Glomerular visceral epithelial cell (primary cell): ENCODE data around the gene PSD4.
"Not testable (repeated sequence)": the region's sequence is repeated elsewhere in the genome, so short reads cannot be mapped to it uniquely, and the experiment has no call there.

ENCODE experiments used
- DNase-seq: peaks from one replicate; pipeline ENCODE4 v3.0.0-alpha.2; 2016; ENCODE audit errors: extremely low spot score

The PSD4 gene

DNA sequence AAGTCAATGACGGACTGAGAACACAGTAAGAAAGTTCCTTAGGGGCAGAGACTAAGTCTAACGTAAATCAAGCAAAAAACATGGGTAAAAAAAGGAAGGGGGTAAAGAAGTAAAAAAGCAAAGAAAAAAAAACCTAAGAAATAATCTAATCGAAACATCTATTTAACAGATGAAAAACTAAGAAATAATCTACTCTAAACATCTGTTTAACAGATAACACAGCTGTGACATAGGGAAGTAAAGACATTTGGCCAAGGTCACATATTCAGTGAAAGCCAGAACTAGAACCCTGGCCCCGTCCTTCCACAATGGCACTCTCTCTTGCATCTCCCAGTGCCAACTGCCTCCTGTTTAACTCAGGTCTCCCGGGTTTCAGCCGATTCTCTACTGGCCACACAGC, 48.1 kb downstream of the PSD4 start:
- DNase-seq: no peak

DNA sequence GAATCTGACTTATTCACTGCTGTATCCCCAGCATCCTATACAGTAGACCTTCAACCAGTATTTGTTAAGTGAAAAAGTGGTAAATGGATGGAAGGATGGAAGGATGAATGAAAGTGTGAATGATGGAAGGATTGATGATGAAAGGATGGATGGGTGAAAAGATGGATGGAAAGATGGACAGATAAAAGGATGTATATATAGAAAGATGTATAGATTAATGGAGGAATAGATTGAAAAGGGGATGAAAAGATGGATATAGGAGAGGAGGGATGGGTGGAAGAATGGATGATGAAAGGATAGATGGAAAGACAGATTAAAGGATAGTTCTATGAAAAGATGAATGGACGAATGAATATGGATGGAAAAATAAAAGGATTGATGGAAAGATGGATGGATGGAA, 50.0 kb downstream of the PSD4 start:
- no peak for DNase-seq

DNA sequence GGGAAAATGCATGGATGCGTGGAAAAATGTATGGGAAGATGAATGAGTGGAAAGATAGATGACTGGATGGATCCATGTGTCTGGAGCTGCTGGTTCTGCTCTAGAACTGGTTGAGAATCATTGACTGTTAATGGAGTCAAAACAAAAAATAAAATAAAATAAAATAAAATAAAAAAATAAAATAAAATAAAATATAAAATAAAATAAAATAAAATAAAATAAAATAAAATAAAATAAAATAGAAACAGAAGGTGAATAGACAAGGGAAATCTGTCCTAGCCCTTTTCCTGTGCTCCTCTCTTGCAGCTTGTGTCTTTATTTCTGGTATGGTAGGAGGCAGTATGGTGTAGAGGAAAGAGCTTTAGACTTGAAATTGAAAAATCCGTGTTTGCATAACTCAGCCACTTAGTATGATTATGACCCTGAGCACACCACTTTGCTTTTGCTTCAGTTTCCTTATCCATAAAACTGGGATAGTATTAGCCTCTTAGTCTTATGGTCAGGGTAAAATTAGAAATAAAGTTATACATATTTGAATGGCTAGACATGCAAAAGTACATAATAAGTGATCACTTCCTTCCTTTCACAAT, 51.0 kb downstream of the PSD4 start:
- no peak for DNase-seq

DNA sequence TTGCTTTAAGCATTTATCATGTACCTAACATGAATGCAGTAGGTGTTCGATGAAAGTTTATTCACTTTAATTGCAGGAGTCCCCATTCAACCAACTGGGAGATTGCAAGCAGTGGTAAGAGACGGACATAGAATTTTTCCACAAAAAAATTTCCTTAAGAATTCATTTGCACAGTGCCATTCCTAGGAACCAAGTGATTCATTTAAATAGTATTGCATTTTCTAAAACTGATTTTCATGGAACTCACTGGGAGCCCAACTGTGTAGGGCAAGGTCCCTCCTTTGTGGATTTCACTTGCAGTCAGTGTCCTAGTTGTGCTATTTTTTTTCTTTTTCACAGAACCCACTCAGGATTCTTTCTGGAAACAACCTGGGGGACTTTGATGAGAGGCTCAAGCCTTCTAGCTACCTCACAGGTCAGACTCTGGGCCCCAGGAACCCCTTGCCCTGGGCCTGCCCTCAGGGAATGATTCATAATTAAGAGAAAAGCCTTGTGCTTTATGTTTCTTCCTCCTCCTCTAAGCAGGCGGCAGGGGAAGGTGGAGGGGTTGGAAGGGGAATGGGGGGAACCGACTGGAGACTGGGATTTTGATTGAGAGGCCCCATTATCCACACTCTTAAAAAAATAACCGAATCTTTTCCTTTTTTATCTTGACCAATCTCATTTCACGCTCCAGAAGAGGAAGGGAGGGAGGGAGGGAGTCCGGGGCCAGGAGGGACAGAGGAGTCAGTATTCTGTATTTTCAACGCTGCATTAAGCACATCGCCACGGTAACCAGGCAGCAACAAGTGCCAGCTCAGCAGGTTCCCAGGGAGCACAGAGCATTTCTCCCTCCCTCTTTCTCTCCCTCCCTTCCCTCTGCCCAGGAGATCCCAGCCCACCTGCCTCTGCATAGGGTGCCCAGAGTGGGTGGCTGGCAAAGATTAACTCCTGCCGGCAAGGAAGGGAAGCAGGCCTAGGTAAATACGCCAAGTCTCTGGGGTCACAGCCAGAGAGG, 51.8 kb downstream of the PSD4 start:
- DNase-seq: peak; percentile 97

DNA sequence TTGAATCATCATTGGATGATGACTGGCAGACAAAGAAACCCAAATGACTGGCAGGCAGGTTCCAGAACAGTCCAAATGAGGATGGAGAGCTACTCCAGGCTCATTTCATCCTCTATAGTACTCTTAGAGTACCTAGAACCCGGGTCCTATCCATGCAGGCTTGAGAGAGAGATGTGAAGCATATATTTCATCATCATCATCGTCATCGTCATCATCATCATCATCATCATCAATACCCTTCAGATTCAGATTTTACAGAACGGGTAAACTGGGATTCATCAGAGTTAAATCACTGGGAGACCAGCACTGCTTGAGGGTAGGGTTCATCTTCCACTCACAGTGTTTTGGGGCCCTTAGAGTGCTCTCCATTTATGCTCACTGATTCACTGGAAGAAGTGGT, 52.7 kb downstream of the PSD4 start:
- DNase-seq: no peak

DNA sequence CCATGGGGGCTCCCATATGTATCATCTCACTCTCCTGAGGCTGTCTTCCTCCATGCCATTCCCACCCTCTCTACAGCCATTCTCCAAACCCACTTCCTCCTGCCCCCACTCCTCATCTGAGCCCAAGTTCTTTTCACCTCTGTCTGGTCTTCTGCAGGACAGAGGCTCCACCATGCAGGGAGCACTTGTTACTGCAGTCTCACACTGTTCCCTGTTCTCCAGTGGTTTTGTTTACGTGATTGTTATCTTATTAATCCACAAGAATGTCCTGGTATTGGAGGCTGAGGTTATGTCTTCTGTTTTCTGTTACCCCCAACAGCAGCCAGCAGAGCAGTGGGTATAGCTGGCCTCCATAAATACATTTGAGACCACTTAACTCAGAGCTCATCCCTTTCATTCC, 53.5 kb downstream of the PSD4 start:
- no peak for DNase-seq

DNA sequence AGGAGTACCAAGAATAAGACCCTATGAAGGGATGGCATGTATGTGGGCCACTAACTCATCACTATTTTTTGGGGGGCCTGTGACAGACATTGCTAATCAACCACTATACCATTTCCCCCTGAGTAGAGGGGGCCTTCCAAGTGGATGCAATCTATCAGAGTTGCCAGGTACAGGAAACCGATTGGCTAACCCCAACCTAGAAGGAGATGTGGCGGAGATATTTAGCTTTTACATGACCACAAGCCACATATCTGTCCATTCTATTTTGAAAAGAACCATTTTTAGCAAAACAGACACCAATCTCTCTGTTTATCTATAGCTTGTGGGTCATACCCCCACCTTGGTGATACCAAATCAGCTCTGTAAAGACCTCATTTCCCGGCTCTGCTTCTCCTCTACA, 53.9 kb downstream of the PSD4 start:
- DNase-seq: no peak

DNA sequence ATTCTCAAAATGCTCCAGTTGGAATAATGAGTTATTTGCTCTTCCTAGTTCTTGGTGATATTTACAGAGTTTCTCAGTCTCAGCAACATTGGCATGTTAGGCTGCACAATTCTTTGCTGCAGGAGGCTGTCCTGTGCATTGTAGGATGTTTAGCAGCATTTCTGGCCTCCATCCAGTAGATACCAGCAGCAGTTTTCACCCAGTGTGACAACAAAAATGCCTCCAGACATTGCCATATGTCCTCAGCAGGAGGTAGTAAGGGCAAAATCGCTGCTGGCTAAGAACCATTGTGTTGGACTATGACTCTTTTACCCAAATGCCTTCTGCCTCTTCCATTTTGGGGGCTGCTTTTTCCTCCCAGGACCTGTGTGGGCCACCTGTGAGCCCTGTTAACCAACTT, 54.6 kb downstream of the PSD4 start:
- no peak for DNase-seq

DNA sequence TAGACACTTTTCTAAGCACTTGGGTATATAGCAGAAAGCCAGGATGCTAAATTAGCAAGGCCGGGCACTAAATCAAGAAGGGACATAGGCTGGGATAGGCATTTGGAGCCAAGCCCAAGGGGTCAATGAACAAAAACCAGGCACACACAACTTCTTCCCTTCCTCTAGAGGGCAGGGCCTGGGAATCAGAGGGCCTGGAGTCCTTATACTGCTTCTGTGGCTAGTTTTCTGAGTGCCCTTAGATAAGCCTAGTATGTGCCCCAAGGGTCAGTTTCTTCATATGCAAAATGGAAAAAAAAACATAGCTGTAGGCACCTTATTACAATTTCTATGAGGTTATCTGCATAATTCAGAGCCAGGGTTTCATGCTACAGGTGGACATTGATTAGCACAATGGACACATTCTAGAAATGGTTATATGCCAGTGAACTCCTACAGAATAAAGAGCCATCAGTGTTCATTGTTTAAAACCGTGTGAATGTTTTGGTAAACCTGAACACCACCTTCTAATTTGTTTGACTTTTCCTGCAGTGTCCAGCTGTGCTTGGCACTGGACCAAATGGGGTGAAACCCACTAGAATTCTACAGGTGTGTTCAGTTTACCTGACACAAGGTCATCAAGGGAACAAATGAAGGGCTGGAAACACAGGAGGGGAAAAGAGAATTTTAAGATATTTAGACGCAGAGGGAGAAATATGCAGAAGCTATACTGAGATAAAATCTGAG, 55.4 kb downstream of the PSD4 start:
- DNase-seq: no peak

DNA sequence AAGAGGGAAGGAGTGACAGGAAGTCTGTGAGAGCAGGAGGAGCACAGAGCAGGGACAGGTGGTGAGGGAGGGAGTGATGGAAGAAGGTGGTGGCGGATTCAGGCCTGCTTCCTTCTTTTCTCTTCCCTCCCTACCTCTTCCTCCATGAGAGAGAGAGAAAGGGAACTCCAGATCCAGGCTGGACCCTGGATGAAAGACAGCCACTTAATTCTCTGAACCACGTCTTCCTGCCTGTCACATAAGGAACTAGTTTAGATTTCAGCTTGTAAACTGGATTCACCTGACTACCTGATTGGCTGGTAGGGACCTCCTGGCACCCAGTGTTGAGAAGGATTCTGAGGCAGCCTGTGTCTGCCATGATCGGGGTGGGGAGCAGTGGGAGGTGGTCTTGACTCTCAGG, 56.0 kb downstream of the PSD4 start:
- DNase-seq: no peak

DNA sequence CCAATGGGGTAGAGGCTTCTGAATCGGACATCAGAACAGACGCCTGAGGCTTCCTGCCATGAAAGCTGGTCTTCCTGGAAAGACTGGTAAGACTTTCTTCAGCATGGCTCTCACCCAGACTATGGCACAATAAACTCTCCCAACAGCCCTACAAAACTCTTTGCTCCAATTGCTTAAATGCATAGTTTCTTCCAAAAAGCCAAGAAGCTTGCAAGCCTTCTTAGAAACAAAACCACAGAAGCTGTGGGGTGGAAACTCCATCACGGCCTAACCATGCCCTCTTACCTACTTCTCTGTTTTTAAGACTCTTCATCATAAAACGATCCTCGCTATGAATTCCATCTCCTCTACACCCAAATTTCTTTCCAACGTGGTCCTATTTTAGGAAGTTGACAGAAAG, 56.8 kb downstream of the PSD4 start:
- no peak for DNase-seq

DNA sequence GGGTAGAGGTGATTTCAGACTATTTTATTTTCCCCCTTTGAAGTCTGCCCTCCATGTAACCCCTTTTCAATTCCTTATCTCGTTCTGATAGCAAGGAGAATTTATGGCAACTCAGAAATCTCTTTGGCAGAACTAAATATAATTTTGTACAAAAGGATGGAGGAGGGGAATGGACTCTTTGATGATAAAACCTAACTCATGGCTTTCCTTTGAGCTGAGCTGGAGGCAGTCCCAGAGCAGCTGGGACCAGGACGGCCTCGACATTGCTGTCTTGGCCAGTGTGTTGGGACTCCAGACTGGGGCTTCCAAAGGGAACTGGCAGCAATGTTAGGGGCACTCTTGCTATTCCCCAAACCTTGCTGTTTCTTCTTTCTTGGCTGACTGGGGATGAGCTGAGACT, 57.3 kb downstream of the PSD4 start:
- no peak for DNase-seq

DNA sequence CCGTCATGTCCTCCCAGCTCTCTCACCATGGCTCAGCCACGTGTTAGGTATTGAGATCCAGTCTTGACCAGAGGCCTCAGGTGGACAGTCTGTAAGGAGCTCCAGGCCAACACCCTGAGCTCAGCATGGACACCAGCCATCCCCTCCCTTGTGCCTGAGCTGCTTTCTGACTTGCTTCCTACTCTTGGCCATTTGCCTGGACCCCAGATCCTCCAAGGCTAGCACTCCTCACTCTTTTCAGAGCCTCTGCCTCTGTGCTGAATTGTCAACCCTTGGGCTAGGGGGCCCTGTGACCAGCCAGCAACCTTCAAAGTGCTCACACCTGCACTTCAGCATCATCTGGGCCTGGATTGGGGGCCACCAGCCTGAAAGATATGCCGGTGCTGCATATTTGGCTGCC, 58.4 kb downstream of the PSD4 start:
- DNase-seq: no peak

DNA sequence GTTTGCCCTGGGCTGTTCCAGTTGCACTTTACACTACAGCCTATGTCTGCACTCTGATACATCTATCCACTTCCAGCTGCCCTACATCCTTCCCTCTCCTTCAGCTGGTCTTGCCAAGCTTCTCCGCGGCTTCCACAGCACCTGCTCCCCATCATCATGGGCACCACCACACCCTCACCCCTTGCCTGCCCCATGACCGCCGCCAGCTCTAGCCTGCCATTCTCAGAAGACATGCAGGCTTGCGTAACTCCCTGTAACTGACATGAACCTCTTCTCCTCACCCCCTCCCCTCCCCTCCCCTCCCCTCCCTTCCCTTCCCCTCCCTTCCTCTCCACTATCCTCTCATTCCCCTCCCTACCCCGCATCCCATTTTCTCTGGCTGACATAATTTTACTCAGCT, 59.0 kb downstream of the PSD4 start:
- no peak for DNase-seq

DNA sequence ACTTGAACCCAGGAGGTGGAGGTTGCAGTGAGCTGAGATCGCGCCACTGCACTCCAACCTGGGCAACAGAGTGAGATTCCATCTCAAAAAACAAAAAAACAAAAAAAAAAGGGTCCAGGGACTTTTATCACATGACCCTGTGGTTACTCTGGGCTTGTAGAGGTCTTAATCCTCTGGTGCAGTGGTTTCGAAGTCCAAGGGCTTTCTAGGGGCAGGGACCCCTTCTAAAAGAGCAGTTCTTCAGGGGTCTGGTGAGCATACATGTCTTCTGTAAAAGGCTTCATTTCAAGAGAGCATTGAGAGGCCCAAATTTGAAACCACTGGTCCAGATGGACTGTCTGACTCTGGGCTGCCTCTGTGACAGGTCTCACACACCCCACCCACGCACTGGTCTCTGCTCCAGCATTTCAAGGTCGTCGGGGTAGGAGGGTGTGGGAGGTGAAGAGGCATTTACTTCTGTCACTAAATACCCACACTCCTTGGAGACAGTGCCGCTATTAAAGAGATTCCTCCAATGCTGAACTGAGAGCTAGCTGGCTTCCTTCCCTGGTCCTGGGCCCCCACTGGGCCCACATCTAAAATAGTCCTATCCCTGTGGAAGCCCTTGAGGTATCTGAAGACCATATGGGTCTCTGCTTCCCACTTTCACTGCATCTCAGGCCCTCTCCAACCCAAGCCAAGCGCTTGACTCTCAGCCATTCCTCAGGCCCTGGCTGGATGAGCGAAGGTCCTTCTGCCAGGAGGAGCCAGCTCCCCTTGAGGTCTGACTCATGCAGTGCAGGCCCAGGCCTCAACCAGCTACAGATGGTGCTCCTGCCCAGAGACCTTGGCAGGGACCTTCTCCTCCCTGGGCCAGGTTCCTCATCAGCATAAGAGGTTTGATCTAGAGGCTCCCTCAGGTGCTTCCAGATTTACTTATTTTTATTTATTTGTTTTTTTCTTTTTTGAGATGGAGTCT, 60.1 kb downstream of the PSD4 start:
- no peak for DNase-seq

DNA sequence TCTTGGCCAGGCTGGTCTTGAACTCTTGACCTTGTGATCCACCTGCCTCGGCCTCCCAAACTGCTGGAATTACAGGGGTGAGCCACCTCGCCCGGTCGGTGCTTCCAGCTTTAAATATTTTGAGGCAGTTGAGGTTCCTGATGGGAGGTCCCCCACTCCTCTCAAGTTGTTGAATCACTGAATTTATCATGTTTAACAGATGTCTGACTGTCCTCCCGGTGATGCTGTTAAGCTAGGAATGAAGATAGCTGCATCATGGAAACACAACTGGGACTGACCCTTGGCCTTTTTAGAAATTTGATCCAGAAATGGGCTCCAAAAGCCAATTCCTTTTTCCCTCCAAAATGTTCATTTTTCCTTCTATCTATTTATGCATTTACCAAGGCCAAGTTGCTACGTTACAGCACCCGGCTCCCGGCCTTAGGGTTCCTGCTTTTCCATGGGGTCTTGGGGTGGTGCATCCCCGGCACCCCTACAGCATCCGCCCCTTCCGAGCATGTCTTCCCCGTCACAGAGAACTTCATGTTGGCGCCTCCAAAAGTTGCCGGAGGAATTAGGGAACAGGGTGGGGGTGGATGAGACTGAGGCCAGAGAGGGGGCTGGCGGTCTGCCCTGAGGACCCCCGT, 61.1 kb downstream of the PSD4 start:
- no peak for DNase-seq

DNA sequence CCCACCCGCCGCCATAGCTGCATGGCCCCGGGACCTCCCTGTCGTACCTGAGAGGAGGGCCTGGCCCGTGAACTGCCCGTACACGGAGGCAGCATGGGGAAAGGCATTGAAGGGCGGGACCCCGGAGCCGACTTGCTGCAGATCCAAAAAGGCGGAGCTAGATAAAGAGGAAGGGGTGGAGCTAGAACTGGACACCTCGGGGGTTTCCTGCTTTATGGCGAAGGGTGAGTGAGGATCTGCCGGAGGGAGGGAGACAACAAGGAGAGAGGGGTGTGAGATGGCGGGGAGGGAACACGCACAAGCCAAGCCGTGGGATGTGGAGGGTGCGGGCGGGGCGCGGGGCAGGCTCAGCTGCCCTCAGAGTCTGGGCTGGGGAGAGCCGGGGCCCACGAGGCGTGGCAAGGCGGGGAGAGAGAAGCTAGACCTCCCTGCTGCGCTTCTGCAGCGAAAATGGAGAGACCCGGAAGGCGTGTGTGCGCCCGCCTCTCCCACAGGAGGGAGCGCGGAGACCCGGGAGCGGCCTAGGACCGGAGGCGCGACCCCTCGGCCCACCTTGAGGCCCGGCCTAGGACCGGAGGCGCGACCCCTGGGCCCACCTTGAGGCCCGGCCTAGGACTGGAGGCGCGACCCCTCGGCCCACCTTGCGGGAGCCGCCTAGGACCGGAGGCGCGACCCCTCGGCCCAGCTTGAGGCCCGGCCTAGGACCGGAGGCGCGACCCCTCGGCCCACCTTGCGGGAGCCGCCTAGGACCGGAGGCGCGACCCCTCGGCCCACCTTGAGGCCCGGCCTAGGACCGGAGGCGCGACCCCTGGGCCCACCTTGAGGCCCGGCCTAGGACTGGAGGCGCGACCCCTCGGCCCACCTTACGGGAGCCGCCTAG, 61.8 kb downstream of the PSD4 start:
- not testable (repeated sequence) for DNase-seq

DNA sequence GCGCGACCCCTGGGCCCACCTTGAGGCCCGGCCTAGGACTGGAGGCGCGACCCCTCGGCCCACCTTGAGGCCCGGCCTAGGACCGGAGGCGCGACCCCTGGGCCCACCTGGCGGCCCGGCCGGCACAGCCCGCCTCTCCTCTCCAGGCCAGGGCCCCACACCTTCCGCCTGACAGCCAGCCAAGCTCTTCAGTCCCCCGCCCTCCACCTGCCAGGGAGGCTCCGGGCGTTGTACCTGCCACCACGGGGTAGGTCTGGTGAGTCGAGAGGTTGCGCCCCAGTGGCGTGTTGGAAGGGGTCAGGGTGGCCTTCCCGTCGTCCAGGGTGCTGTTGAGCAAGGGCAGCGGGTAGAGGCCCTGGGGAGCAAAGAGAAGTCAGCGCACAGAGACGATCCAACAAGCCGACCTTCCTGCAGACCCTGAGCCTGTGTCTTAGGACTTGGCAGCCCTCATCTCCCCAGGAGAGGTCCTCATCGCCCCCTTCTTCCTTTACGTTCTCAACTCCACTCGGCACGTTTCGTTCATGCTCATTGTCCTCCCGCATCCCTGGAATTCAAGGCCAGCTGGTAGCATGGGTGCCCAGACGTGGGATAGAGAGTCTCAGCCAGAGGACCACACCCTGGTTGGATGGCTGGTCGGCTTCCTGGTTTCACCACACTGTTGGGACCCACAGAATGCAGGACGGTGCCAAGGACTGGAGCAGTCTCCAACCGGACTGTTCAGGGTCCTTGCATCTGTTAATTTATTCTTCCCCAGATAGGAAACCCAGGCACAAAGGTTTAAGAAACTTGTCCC, 62.8 kb downstream of the PSD4 start:
- DNase-seq: no peak

DNA sequence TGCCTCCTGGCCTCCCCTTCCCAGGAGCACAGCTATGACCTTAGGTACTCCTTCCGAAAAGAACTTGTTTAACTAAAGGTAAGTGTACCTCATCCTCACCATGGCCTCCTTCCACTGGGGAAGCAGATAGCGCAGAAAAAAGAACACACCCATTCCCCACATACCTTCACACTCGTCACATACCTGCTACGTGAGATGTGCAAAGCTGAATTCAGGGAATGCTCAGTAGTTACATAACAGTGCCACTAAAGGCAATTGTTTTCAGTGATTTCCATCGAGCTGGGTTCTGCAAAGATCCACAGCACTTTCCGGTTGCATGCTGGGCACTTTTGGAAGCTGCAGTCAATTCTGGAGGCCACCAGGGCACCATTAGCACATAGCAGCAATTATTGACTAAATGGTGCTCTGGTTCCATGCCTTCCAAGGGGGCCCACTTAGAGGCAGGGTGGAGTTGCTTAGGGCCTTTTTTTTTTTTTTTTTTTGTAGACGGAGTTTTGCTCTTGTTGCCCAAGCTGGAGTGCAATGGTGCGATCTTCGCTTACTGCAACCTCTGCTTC, 63.9 kb downstream of the PSD4 start:
- DNase-seq: no peak
